IMR-90 (cell line): ENCODE measurements around the gene HERC6. TPM values are rescaled to one million over a fixed set of nuclear protein-coding genes. Genes with fewer than 3 reads are reported as not detected.

Experiments
- ATAC-seq: fragments of 200-7000 bp; cut with Tn5 transposase; 2 replicates; pipeline ENCODE4 v1.9.1; 2020; ENCODE audit warnings: low read depth, mild to moderate bottlenecking, moderate library complexity
- BruUV-seq: library from RNA; stranded (reverse); fragments of 400-500 nt; replicated peaks from 2 replicates; lab custom pipeline; 2021; lab: Mats Ljungman, UMichigan
- CTCF ChIA-PET: fragments of 300-600 bp; formaldehyde crosslinking; extraction: SDS; loops from one replicate; lab custom pipeline; 2021; ENCODE audit warnings: antibody characterized with exemption; lab: Yijun Ruan, JAX
- POLR2A ChIA-PET: fragments of 300-600 bp; sonication (Branson Sonifier 250); formaldehyde crosslinking; loops from one replicate; lab custom pipeline; 2022; ENCODE audit warnings: antibody characterized with exemption; ENCODE audit not compliant: unreplicated experiment; lab: Charles Lee
- DNase-seq: peaks from one replicate; pipeline ENCODE4 v3.0.0; 2013
- H2AFZ ChIP-seq: replicated peaks from 2 replicates; pipeline ENCODE3; 2013; ENCODE audit warnings: low read length, mild to moderate bottlenecking; ENCODE audit not compliant: poor library complexity
- H2AK5ac ChIP-seq: 2 replicates; pipeline ENCODE4 v1.6.1; 2013; ENCODE audit warnings: low read depth, low read length, inconsistent platforms
- H2AK9ac ChIP-seq: replicated peaks from 2 replicates; pipeline ENCODE3; 2013; ENCODE audit warnings: mild to moderate bottlenecking, low read depth, low read length, moderate library complexity; ENCODE audit not compliant: poor library complexity
- H2BK120ac ChIP-seq: 2 replicates; pipeline ENCODE4 v1.6.1; 2013; ENCODE audit warnings: low read depth, low read length, inconsistent platforms
- H2BK15ac ChIP-seq: 3 replicates; pipeline ENCODE4 v1.6.1; 2013; ENCODE audit warnings: low read depth, low read length, inconsistent platforms
- H2BK20ac ChIP-seq: 2 replicates; pipeline ENCODE4 v1.6.1; 2013; ENCODE audit warnings: low read depth, mild to moderate bottlenecking, inconsistent platforms, low read length, moderate library complexity
- H2BK5ac ChIP-seq: 2 replicates; pipeline ENCODE4 v1.6.1; 2013; ENCODE audit warnings: mild to moderate bottlenecking, low read depth, low read length, inconsistent platforms; ENCODE audit not compliant: poor library complexity, severe bottlenecking
- H3K14ac ChIP-seq: replicated peaks from 2 replicates; pipeline ENCODE4 v1.6.1; 2013; ENCODE audit warnings: low read depth, low read length, inconsistent platforms
- H3K18ac ChIP-seq: 2 replicates; pipeline ENCODE4 v1.6.1; 2013; ENCODE audit warnings: low read depth, low read length, control low read depth
- H3K23ac ChIP-seq: 2 replicates; pipeline ENCODE4 v1.6.1; 2013; ENCODE audit warnings: low read depth, low read length, inconsistent platforms
- H3K27ac ChIP-seq: 2 replicates; pipeline ENCODE4 v1.5.1; 2013; ENCODE audit warnings: mild to moderate bottlenecking, control low read depth, low read length; ENCODE audit not compliant: insufficient read depth
- H3K27me3 ChIP-seq: 2 replicates; pipeline ENCODE4 v1.6.1; 2013; ENCODE audit warnings: low read length; ENCODE audit not compliant: control insufficient read depth, insufficient read depth
- H3K36me3 ChIP-seq: 2 replicates; pipeline ENCODE4 v1.6.1; 2013; ENCODE audit warnings: low read length, mixed read lengths; ENCODE audit not compliant: control insufficient read depth, insufficient read depth
- H3K4ac ChIP-seq: 2 replicates; pipeline ENCODE4 v1.6.1; 2013; ENCODE audit warnings: low read depth, low read length, inconsistent platforms
- H3K4me1 ChIP-seq: 2 replicates; pipeline ENCODE4 v1.6.1; 2013; ENCODE audit warnings: low read length, mixed read lengths; ENCODE audit not compliant: control insufficient read depth, insufficient read depth
- H3K4me2 ChIP-seq: 2 replicates; pipeline ENCODE4 v1.6.1; 2013; ENCODE audit warnings: low read depth, mild to moderate bottlenecking, control low read depth, low read length, moderate library complexity
- H3K4me3 ChIP-seq: 2 replicates; pipeline ENCODE4 v1.5.1; 2013; ENCODE audit warnings: low read depth, mild to moderate bottlenecking, control low read depth, low read length, moderate library complexity; ENCODE audit not compliant: insufficient read depth
- H3K56ac ChIP-seq: 2 replicates; pipeline ENCODE4 v1.6.1; 2013; ENCODE audit warnings: low read length, inconsistent platforms; ENCODE audit not compliant: insufficient read depth; ENCODE audit errors: extremely low read depth
- H3K79me1 ChIP-seq, 2 experiments: 2 replicates each; pipeline ENCODE4 v1.6.1; 2013; ENCODE audit warnings: low read length in 2 of 2, inconsistent platforms in 1 of 2, low read depth in 1 of 2
- H3K9ac ChIP-seq: 2 replicates; pipeline ENCODE4 v1.6.1; 2013; ENCODE audit warnings: low read depth, low read length, control low read depth
- H3K9me1 ChIP-seq: 2 replicates; pipeline ENCODE4 v1.6.1; 2013; ENCODE audit warnings: low read length, inconsistent platforms; ENCODE audit not compliant: insufficient read depth
- H3K9me3 ChIP-seq: 2 replicates; pipeline ENCODE4 v1.6.1; 2013; ENCODE audit warnings: low read length; ENCODE audit not compliant: control insufficient read depth, insufficient read depth
- H4K20me1 ChIP-seq: 2 replicates; pipeline ENCODE4 v1.6.1; 2013; ENCODE audit warnings: low read length, inconsistent platforms; ENCODE audit not compliant: insufficient read depth
- H4K5ac ChIP-seq: 2 replicates; pipeline ENCODE4 v1.6.1; 2013; ENCODE audit warnings: mild to moderate bottlenecking, low read depth, low read length, control low read depth
- H4K8ac ChIP-seq, 2 experiments: 2 replicates each; pipeline ENCODE4 v1.6.1; 2013; ENCODE audit warnings: low read depth in 2 of 2, low read length in 2 of 2, control low read depth in 1 of 2, inconsistent platforms in 1 of 2
- H4K91ac ChIP-seq: 2 replicates; pipeline ENCODE4 v1.6.1; 2013; ENCODE audit warnings: low read depth, low read length, inconsistent platforms; ENCODE audit not compliant: insufficient read depth
- CEBPB ChIP-seq: IDR thresholded peaks from 2 replicates; pipeline ENCODE4 v1.6.1; 2012; ENCODE audit warnings: low read depth, low read length, improper control_type of control experiment
- MAZ ChIP-seq: IDR thresholded peaks from 2 replicates; pipeline ENCODE4 v1.6.1; 2012; ENCODE audit warnings: low read depth, mild to moderate bottlenecking, low read length, improper control_type of control experiment, moderate library complexity, borderline replicate concordance
- RCOR1 ChIP-seq: IDR thresholded peaks from 2 replicates; pipeline ENCODE4 v1.6.1; 2012; ENCODE audit warnings: mild to moderate bottlenecking, low read length, improper control_type of control experiment; ENCODE audit not compliant: insufficient replicate concordance
- SMC3 ChIP-seq: fragments of 150-350 bp; IDR thresholded peaks from 2 replicates; pipeline ENCODE4 v1.6.1; 2016; ENCODE audit warnings: low read depth, mild to moderate bottlenecking, antibody characterized with exemption, low read length, moderate library complexity
- WGBS, 2 experiments: methylation state at CpG; one replicate each; pipeline versions ENCODE4 v1.1.5 to v1.1.7; 2013; ENCODE audit warnings: missing lambda C conversion rate in 2 of 2; ENCODE audit not compliant: insufficient read length in 1 of 2; ENCODE audit errors: extremely low coverage in 2 of 2; 5-methylcytosine and 5-hydroxymethylcytosine counted together
- dilution Hi-C: fragments of 300-500 bp; cut with HindIII; formaldehyde crosslinking; loops from one replicate; pipeline ENCODE4 v1.14.3; 2018; ENCODE audit warnings: low sequenced_read_pairs; ENCODE audit not compliant: unreplicated experiment
- in situ Hi-C: fragments of 300-500 bp; cut with MboI; formaldehyde crosslinking; loops from 3 replicates; pipeline ENCODE4 v1.14.3; 2019; ENCODE audit warnings: low sequenced_read_pairs, inconsistent platforms, mixed read lengths
- intact Hi-C: fragments of 100-400 bp; cut with micrococcal nuclease; formaldehyde crosslinking; loops from 2 replicates; pipeline ENCODE4 v1.10.0; 2022
- polyA plus RNA-seq, 3 experiments: library from polyadenylated mRNA; depleted of rRNA; stranded (reverse); fragments of >200 nt; gene quantifications; 2 replicates each; pipeline ENCODE4 v1.2.3, GENCODE V29; 2012; ENCODE audit warnings: low replicate concordance in 1 of 3
- total RNA-seq: library from RNA; depleted of rRNA; stranded (reverse); fragments of >200 nt; gene quantifications from 2 replicates; pipeline ENCODE4 v1.2.3, GENCODE V29; 2012
- TF ChIP-seq, protein P1 (sequence below): conservative IDR thresholded peaks from 2 replicates; pipeline ENCODE4 v1.5.1; 2012; ENCODE audit warnings: mild to moderate bottlenecking, low read depth, low read length, improper control_type of control experiment
- TF ChIP-seq, protein P2 (sequence below): fragments of 150-350 bp; IDR thresholded peaks from 2 replicates; pipeline ENCODE4 v1.6.1; 2017; ENCODE audit warnings: mild to moderate bottlenecking, antibody characterized with exemption, low read length, low read depth

Gene HERC6
- total and polyA plus RNA-seq, 2 of the 4 experiments (the other 2 are of a cell fraction) = 0.53 to 1.6 TPM

DNA sequence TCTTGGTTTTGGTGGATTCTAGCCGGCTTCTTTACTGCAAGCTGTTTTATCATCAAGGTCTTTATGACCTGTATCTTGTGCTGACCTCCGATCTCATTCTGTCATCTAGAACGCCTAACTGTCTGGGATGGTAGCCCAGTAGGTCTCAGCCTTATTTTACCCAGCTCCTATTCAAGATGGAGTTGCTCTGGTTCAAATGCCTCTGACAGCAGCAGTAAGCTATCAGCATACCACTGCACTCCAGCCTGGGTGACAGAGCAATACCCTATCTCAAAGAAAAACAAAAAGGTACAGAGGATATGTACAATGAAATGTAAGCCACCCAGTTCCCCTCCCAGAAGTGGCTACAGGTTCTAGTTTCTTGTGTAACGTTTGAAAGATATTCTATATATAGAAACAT, 36.1 kb downstream of the HERC6 start:
- Histone ChIP-seq H4K8ac (no peak overlapping the region), H2BK5ac (no peak overlapping the region), H3K23ac (no peak overlapping the region), H2BK120ac (no peak overlapping the region), H4K5ac (no peak overlapping the region), H4K20me1 (no peaks in the 10 kb centered on the region), H3K9ac (no peak overlapping the region), H4K91ac (no peak overlapping the region), H3K9me1 (no peaks in the 10 kb centered on the region; the same call in 1 of the 2 replicates), H3K4me1 (no peaks in the 10 kb centered on the region), H2AFZ (no peak overlapping the region), H3K36me3 (no peaks in the 10 kb centered on the region), H3K4ac (no peak overlapping the region), H3K4me3 (no peak overlapping the region), H3K27me3 (no peaks in the 10 kb centered on the region), H3K14ac (no peak overlapping the region), H3K27ac (no peak overlapping the region), H2BK20ac (no peak overlapping the region), H2AK9ac (no peak overlapping the region), H3K9me3 (no peaks in the 10 kb centered on the region), H3K4me2 (no peak overlapping the region), H2BK15ac (no peak overlapping the region), H2AK5ac (no peak overlapping the region), H3K18ac (no peak overlapping the region), H3K79me1 (no peaks in the 10 kb centered on the region), H3K56ac (no peak overlapping the region)
- ChIA-PET CTCF (no interaction called here), POLR2A (no interaction called here)
- dilution Hi-C loops (no loop called here), in situ Hi-C loops (no loop called here), intact Hi-C loops (no loop called here)
- BruUV-seq = no TSS peak
- TF ChIP-seq CEBPB (no peak), RCOR1 (no peak), MAZ (no peak), SMC3 (no peak)
- TF ChIP-seq, protein P1, sequence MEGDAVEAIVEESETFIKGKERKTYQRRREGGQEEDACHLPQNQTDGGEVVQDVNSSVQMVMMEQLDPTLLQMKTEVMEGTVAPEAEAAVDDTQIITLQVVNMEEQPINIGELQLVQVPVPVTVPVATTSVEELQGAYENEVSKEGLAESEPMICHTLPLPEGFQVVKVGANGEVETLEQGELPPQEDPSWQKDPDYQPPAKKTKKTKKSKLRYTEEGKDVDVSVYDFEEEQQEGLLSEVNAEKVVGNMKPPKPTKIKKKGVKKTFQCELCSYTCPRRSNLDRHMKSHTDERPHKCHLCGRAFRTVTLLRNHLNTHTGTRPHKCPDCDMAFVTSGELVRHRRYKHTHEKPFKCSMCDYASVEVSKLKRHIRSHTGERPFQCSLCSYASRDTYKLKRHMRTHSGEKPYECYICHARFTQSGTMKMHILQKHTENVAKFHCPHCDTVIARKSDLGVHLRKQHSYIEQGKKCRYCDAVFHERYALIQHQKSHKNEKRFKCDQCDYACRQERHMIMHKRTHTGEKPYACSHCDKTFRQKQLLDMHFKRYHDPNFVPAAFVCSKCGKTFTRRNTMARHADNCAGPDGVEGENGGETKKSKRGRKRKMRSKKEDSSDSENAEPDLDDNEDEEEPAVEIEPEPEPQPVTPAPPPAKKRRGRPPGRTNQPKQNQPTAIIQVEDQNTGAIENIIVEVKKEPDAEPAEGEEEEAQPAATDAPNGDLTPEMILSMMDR = no peak
- TF ChIP-seq, protein P2, sequence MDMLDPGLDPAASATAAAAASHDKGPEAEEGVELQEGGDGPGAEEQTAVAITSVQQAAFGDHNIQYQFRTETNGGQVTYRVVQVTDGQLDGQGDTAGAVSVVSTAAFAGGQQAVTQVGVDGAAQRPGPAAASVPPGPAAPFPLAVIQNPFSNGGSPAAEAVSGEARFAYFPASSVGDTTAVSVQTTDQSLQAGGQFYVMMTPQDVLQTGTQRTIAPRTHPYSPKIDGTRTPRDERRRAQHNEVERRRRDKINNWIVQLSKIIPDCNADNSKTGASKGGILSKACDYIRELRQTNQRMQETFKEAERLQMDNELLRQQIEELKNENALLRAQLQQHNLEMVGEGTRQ = no peak
- DNase-seq = no peak
- no peak for ATAC-seq
- WGBS, 2 experiments = 69% methylated on average over 3 of the region's 4 CpGs; no CpG with 5 or more reads in 1 of the 2 experiments
